ENCODE results near the gene IER5. TPM values are rescaled to one million over a fixed set of nuclear protein-coding genes. Genes with fewer than 3 reads are reported as not detected.
"Not testable (repeated sequence)": the region's sequence is repeated elsewhere in the genome, so short reads cannot be mapped to it uniquely, and the experiment has no call there.

IER5 gene
- total and polyA plus RNA-seq, 2 donors (not counting 1 experiment from before 2014, with no cell fraction given): 19.1 to 42.8 TPM

- TF ChIP-seq EZH2 (IDR thresholded peaks at IDR 0.05; ENCODE audit: low read length, missing control alignments): no peak
- TF ChIP-seq CTCF (conservative IDR thresholded peaks at IDR 0.05 in 1 of 2, IDR thresholded peaks at IDR 0.05 in 1 of 2; ENCODE audit: low read depth in 1 of 2, low read length in 2 of 2): no peak
- Histone ChIP-seq H3K9ac (ENCODE audit: insufficient read depth, low read length) (no peak overlapping the region), H3K27ac (ENCODE audit: insufficient read depth, low read length) (no peak overlapping the region), H3K36me3 (ENCODE audit: control insufficient read depth, insufficient read depth, low read length) (no peaks in the 10 kb centered on the region), H2AFZ (ENCODE audit: low read length) (no peak overlapping the region), H3K79me2 (ENCODE audit: control insufficient read depth, insufficient read depth, low read length) (no peaks in the 10 kb centered on the region), H3K4me3 (replicated peaks in 1 of 4; ENCODE audit: control extremely low read depth in 1 of 4, insufficient read depth in 1 of 4, low read depth in 3 of 4, low read length in 4 of 4) (no peak overlapping the region), H3K4me1 (ENCODE audit: control insufficient read depth, extremely low read depth, insufficient read depth, low read length) (no peaks in the 10 kb centered on the region), H3K4me2 (ENCODE audit: extremely low read depth, insufficient read depth, low read length) (no peak overlapping the region), H3K9me3 (ENCODE audit: control insufficient read depth, insufficient read depth, low read depth, low read length) (no peaks in the 10 kb centered on the region), H4K20me1 (ENCODE audit: control insufficient read depth, extremely low read depth, insufficient read depth, low read length) (no peaks in the 10 kb centered on the region), H3K27me3 (ENCODE audit: control insufficient read depth, insufficient read depth, low read length) (no peaks in the 10 kb centered on the region)
- DNase-seq (ENCODE audit: low read depth in 2 of 2): peak in 1 of 2 donors; percentile 31
Measured at GRCh38 chr1:181043025-181043888, 45.2 kb upstream of the IER5 start.

GRCh38 chr1:181044449-181044966, 44.0 kb upstream of the IER5 start:
- no peaks in the 10 kb centered on the region for H3K9me3 ChIP-seq (ENCODE audit: control insufficient read depth, insufficient read depth, low read depth, low read length)
- H4K20me1 ChIP-seq (ENCODE audit: control insufficient read depth, extremely low read depth, insufficient read depth, low read length): no peaks in the 10 kb centered on the region
- no peak overlapping the region for H2AFZ ChIP-seq (ENCODE audit: low read length)
- H3K27me3 ChIP-seq (ENCODE audit: control insufficient read depth, insufficient read depth, low read length): no peaks in the 10 kb centered on the region
- TF ChIP-seq EZH2 (IDR thresholded peaks at IDR 0.05; ENCODE audit: low read length, missing control alignments) (no peak), CTCF (conservative IDR thresholded peaks at IDR 0.05 in 1 of 2, IDR thresholded peaks at IDR 0.05 in 1 of 2; ENCODE audit: low read depth in 1 of 2, low read length in 2 of 2) (no peak)
- no peaks in the 10 kb centered on the region for H3K79me2 ChIP-seq (ENCODE audit: control insufficient read depth, insufficient read depth, low read length)
- no peak for DNase-seq (ENCODE audit: low read depth in 2 of 2)
- H3K36me3 ChIP-seq (ENCODE audit: control insufficient read depth, insufficient read depth, low read length): no peaks in the 10 kb centered on the region
- no peak overlapping the region for H3K27ac ChIP-seq (ENCODE audit: insufficient read depth, low read length)
- H3K4me3 ChIP-seq (replicated peaks in 1 of 4; ENCODE audit: control extremely low read depth in 1 of 4, insufficient read depth in 1 of 4, low read depth in 3 of 4, low read length in 4 of 4): no peak overlapping the region
- H3K4me1 ChIP-seq (ENCODE audit: control insufficient read depth, extremely low read depth, insufficient read depth, low read length): no peaks in the 10 kb centered on the region
- H3K9ac ChIP-seq (ENCODE audit: insufficient read depth, low read length): no peak overlapping the region
- no peak overlapping the region for H3K4me2 ChIP-seq (ENCODE audit: extremely low read depth, insufficient read depth, low read length)

- H3K4me1 ChIP-seq (ENCODE audit: control insufficient read depth, extremely low read depth, insufficient read depth, low read length); H3K9me3 ChIP-seq (ENCODE audit: control insufficient read depth, insufficient read depth, low read depth, low read length); H3K4me2 ChIP-seq (ENCODE audit: extremely low read depth, insufficient read depth, low read length); H4K20me1 ChIP-seq (ENCODE audit: control insufficient read depth, extremely low read depth, insufficient read depth, low read length); H3K36me3 ChIP-seq (ENCODE audit: control insufficient read depth, insufficient read depth, low read length); H3K79me2 ChIP-seq (ENCODE audit: control insufficient read depth, insufficient read depth, low read length); H2AFZ ChIP-seq (ENCODE audit: low read length); H3K4me3 ChIP-seq (replicated peaks in 1 of 4; ENCODE audit: control extremely low read depth in 1 of 4, insufficient read depth in 1 of 4, low read depth in 3 of 4, low read length in 4 of 4); H3K9ac ChIP-seq (ENCODE audit: insufficient read depth, low read length); DNase-seq (ENCODE audit: low read depth in 2 of 2); H3K27me3 ChIP-seq (ENCODE audit: control insufficient read depth, insufficient read depth, low read length); H3K27ac ChIP-seq (ENCODE audit: insufficient read depth, low read length): not testable (repeated sequence)
Measured at GRCh38 chr1:181045946-181046345, 42.6 kb upstream of the IER5 start.
